WTC11 (cell line): ENCODE measurements around the gene DIAPH1. TPM values are rescaled to one million over a fixed set of nuclear protein-coding genes. Genes with fewer than 3 reads are reported as not detected.

Experiments
- ATAC-seq: fragments of 200-7000 bp; cut with Tn5 transposase; 2 replicates; pipeline ENCODE4 v1.10.0; 2021; ENCODE audit warnings: mild to moderate bottlenecking, moderate library complexity
- CTCF ChIA-PET: fragments of 300-600 bp; sonication (Branson Sonifier 250); formaldehyde crosslinking; loops from one replicate; lab custom pipeline; 2021; ENCODE audit warnings: antibody characterized with exemption; lab: Charles Lee
- POLR2A ChIA-PET: fragments of 350-600 bp; sonication (Branson Sonifier 250); formaldehyde crosslinking; loops from one replicate; lab custom pipeline; 2021; ENCODE audit warnings: antibody characterized with exemption; lab: Charles Lee
- DNase-seq: peaks from one replicate; pipeline ENCODE4 v3.0.0; 2021; ENCODE audit warnings: low spot score
- H3K27ac Mint-ChIP-seq: 2 replicates; pipeline ENCODE4 v1.8.0; 2021; ENCODE audit warnings: mixed read lengths
- H3K27me3 Mint-ChIP-seq: 2 replicates; pipeline ENCODE4 v1.8.0; 2021; ENCODE audit warnings: low read depth, mild to moderate bottlenecking, moderate library complexity, mixed read lengths
- H3K36me3 Mint-ChIP-seq: 2 replicates; pipeline ENCODE4 v1.8.0; 2021; ENCODE audit warnings: mixed read lengths
- H3K4me1 Mint-ChIP-seq: 2 replicates; pipeline ENCODE4 v1.8.0; 2022; ENCODE audit warnings: mixed read lengths
- H3K4me3 Mint-ChIP-seq: 2 replicates; pipeline ENCODE4 v1.8.0; 2021; ENCODE audit warnings: mild to moderate bottlenecking, moderate library complexity, mixed read lengths
- H3K9me3 Mint-ChIP-seq: 2 replicates; pipeline ENCODE4 v1.8.0; 2021; ENCODE audit warnings: mixed read lengths
- AFF4 ChIP-seq: sonication (generic); formaldehyde crosslinking; IDR thresholded peaks from 2 replicates; pipeline ENCODE4 v1.8.1; 2023; ENCODE audit warnings: mild to moderate bottlenecking, missing genetic modification reagents, borderline replicate concordance
- ATF1 ChIP-seq: sonication (generic); formaldehyde crosslinking; IDR thresholded peaks from 2 replicates; pipeline ENCODE4 v1.8.1; 2023; ENCODE audit warnings: mild to moderate bottlenecking, moderate library complexity, missing genetic modification reagents
- CREB1 ChIP-seq: sonication (generic); formaldehyde crosslinking; IDR thresholded peaks from 2 replicates; pipeline ENCODE4 v1.8.0; 2023; ENCODE audit warnings: mild to moderate bottlenecking, missing genetic modification reagents
- E2F4 ChIP-seq: sonication (generic); formaldehyde crosslinking; IDR thresholded peaks from 2 replicates; pipeline ENCODE4 v1.8.1; 2022; ENCODE audit warnings: low read depth, mild to moderate bottlenecking, moderate library complexity, missing genetic modification reagents, borderline replicate concordance
- E2F5 ChIP-seq: sonication (generic); formaldehyde crosslinking; IDR thresholded peaks from 2 replicates; pipeline ENCODE4 v1.8.1; 2022; ENCODE audit warnings: mild to moderate bottlenecking, moderate library complexity, missing genetic modification reagents
- GTF2I ChIP-seq: fragments of 250-450 bp; sonication (Bioruptor Pico); conservative IDR thresholded peaks from 2 replicates; pipeline ENCODE4 v1.4.0; 2021; ENCODE audit warnings: mild to moderate bottlenecking
- JUN ChIP-seq: sonication (generic); formaldehyde crosslinking; IDR thresholded peaks from 2 replicates; pipeline ENCODE4 v1.8.0; 2023; ENCODE audit warnings: mild to moderate bottlenecking, missing genetic modification reagents
- MLX ChIP-seq: sonication (generic); formaldehyde crosslinking; IDR thresholded peaks from 2 replicates; pipeline ENCODE4 v1.8.1; 2023; ENCODE audit warnings: mild to moderate bottlenecking, missing genetic modification reagents, moderate library complexity
- NFYB ChIP-seq: sonication (generic); formaldehyde crosslinking; conservative IDR thresholded peaks from 2 replicates; pipeline ENCODE4 v1.8.0; 2022; ENCODE audit warnings: low read depth, missing genetic modification reagents
- RORB ChIP-seq: fragments of 250-450 bp; sonication (Bioruptor Pico); IDR thresholded peaks from 2 replicates; pipeline ENCODE4 v1.9.0; 2021; ENCODE audit warnings: mild to moderate bottlenecking
- SMAD4 ChIP-seq: sonication (generic); formaldehyde crosslinking; IDR thresholded peaks from 2 replicates; pipeline ENCODE4 v1.8.0; 2022; ENCODE audit warnings: mild to moderate bottlenecking, missing genetic modification reagents
- SOX15 ChIP-seq: fragments of 250-450 bp; sonication (Bioruptor Pico); IDR thresholded peaks from 2 replicates; pipeline ENCODE4 v1.9.0; 2021; ENCODE audit warnings: mild to moderate bottlenecking
- TCF7 ChIP-seq: sonication (generic); formaldehyde crosslinking; IDR thresholded peaks from 2 replicates; pipeline ENCODE4 v1.8.0; 2022; ENCODE audit warnings: mild to moderate bottlenecking, low read depth, missing genetic modification reagents, moderate library complexity
- TEAD4 ChIP-seq: sonication (generic); formaldehyde crosslinking; IDR thresholded peaks from 2 replicates; pipeline ENCODE4 v1.8.0; 2022; ENCODE audit warnings: mild to moderate bottlenecking, missing genetic modification reagents
- TP53 ChIP-seq: sonication (generic); formaldehyde crosslinking; IDR thresholded peaks from 2 replicates; pipeline ENCODE4 v1.8.1; 2023; ENCODE audit warnings: mild to moderate bottlenecking, missing genetic modification reagents
- USF1 ChIP-seq: sonication (generic); formaldehyde crosslinking; IDR thresholded peaks from 2 replicates; pipeline ENCODE4 v1.8.0; 2022; ENCODE audit warnings: mild to moderate bottlenecking, missing genetic modification reagents
- ZNF532 ChIP-seq: fragments of 250-450 bp; sonication (Bioruptor Pico); IDR thresholded peaks from 2 replicates; pipeline ENCODE4 v1.9.0; 2021; ENCODE audit warnings: mild to moderate bottlenecking, borderline replicate concordance
- total RNA-seq: library from RNA; stranded (reverse); gene quantifications from 3 replicates; pipeline ENCODE4 v1.2.3, GENCODE V29; 2021

DIAPH1 gene
- total RNA-seq, 1 experiment from 2014 or later = 109 TPM

- CTCF ChIA-PET = interaction anchor here (0.5 to 10.5 kb wide), 15 partner anchors 10 to 288 kb away, joined by 3 to 131 read pairs (median 29); partner anchors contain the start of genes PCDHB14, PCDHGA10, PCDHGA11 and PCDHGA12
- ATAC-seq (no peak), DNase-seq (no peak)
- no peaks in the 10 kb centered on the region for H3K9me3 Mint-ChIP-seq
- no peak overlapping the region for H3K27ac Mint-ChIP-seq
- POLR2A ChIA-PET = no interaction called here
- H3K4me3 Mint-ChIP-seq = no peak overlapping the region
- no peak for TF ChIP-seq USF1 (CRISPR knock-in tag)
- TF ChIP-seq ZNF532 (CRISPR knock-in tag) = no peak
- no peak for TF ChIP-seq MLX (CRISPR knock-in tag)
- no peak for TF ChIP-seq CREB1
- no peak for TF ChIP-seq JUN (CRISPR knock-in tag)
- H3K4me1 Mint-ChIP-seq = peaks cover 66% of the 10 kb centered on the region
- no peaks in the 10 kb centered on the region for H3K27me3 Mint-ChIP-seq
- peaks cover 19% of the 10 kb centered on the region for H3K36me3 Mint-ChIP-seq
Measured at GRCh38 chr5:141511771-141512325, 107.0 kb downstream of the DIAPH1 start.

GRCh38 chr5:141510850-141511601 lies 107.8 kb downstream of the DIAPH1 start:
- Mint-ChIP-seq H3K27me3 (no peaks in the 10 kb centered on the region), H3K36me3 (peaks cover 11% of the 10 kb centered on the region), H3K27ac (no peak overlapping the region), H3K9me3 (no peaks in the 10 kb centered on the region), H3K4me3 (no peak overlapping the region), H3K4me1 (peaks cover 58% of the 10 kb centered on the region)
- ATAC-seq = no peak
- ChIA-PET CTCF (interaction anchor here (0.9 to 10.5 kb wide), 15 partner anchors 11 to 288 kb away, joined by 3 to 131 read pairs (median 15); partner anchors contain the start of genes PCDHB14, PCDHGA10, PCDHGA11 and PCDHGA2), POLR2A (no interaction called here)
- TF ChIP-seq TCF7 (CRISPR knock-in tag) = no peak
- no peak for TF ChIP-seq CREB1
- DNase-seq = no peak

GRCh38 chr5:141510160-141510559 lies 108.6 kb downstream of the DIAPH1 start:
- H3K27ac Mint-ChIP-seq = no peak overlapping the region
- no peak overlapping the region for H3K4me3 Mint-ChIP-seq
- DNase-seq = no peak
- ChIA-PET POLR2A (no interaction called here), CTCF (interaction anchor here (1.0 to 10.5 kb wide), 14 partner anchors 14 to 287 kb away, joined by 3 to 131 read pairs (median 18); partner anchors contain the start of genes PCDHB14, PCDHGA10, PCDHGA11 and PCDHGA2)
- H3K36me3 Mint-ChIP-seq = peaks cover 12% of the 10 kb centered on the region
- ATAC-seq = no peak
- peaks cover 50% of the 10 kb centered on the region for H3K4me1 Mint-ChIP-seq
- no peaks in the 10 kb centered on the region for H3K27me3 Mint-ChIP-seq
- no peaks in the 10 kb centered on the region for H3K9me3 Mint-ChIP-seq
- TF ChIP-seq TP53 (CRISPR knock-in tag) (no peak), SMAD4 (CRISPR knock-in tag) (no peak), ATF1 (CRISPR knock-in tag) (no peak), AFF4 (CRISPR knock-in tag) (no peak), SOX15 (CRISPR knock-in tag) (no peak), GTF2I (CRISPR knock-in tag) (no peak), E2F5 (no peak), NFYB (no peak), RORB (CRISPR knock-in tag) (no peak), JUN (CRISPR knock-in tag) (no peak), MLX (CRISPR knock-in tag) (no peak), TEAD4 (CRISPR knock-in tag) (no peak), E2F4 (no peak)
